ENCODE measurements around the gene SIN3A.

GRCh38 chr15:75371486-75371885, 80.0 kb downstream of the SIN3A start:
- TF ChIP-seq, protein P1, sequence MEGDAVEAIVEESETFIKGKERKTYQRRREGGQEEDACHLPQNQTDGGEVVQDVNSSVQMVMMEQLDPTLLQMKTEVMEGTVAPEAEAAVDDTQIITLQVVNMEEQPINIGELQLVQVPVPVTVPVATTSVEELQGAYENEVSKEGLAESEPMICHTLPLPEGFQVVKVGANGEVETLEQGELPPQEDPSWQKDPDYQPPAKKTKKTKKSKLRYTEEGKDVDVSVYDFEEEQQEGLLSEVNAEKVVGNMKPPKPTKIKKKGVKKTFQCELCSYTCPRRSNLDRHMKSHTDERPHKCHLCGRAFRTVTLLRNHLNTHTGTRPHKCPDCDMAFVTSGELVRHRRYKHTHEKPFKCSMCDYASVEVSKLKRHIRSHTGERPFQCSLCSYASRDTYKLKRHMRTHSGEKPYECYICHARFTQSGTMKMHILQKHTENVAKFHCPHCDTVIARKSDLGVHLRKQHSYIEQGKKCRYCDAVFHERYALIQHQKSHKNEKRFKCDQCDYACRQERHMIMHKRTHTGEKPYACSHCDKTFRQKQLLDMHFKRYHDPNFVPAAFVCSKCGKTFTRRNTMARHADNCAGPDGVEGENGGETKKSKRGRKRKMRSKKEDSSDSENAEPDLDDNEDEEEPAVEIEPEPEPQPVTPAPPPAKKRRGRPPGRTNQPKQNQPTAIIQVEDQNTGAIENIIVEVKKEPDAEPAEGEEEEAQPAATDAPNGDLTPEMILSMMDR (conservative IDR thresholded peaks at IDR 0.05; ENCODE audit: low read depth, low read length): no peak
- no peak for TF ChIP-seq EZH2 (IDR thresholded peaks at IDR 0.05; ENCODE audit: low read length, unreplicated experiment)

Data from PC-3 (cell line).